Esophagus squamous epithelium (tissue), 4 donors: ENCODE data around the gene MYO15B.

Experiments used
- CTCF ChIP-seq, 6 experiments: fragments of 450-650 bp in 4 of 6; fragments of 200-600 bp in 2 of 6; sonication (generic) in 2 of 6; IDR thresholded peaks; one replicate each; pipeline ENCODE4 v1.5.1; 2016 to 2019; ENCODE audit warnings: antibody characterized with exemption in 6 of 6, mild to moderate bottlenecking in 4 of 6, moderate library complexity in 4 of 6
- POLR2A ChIP-seq, 4 donors: fragments of 450-650 bp; IDR thresholded peaks; one replicate each; pipeline ENCODE4 v1.6.1; 2017; ENCODE audit warnings: antibody characterized with exemption in 4 of 4, mild to moderate bottlenecking in 4 of 4, moderate library complexity in 3 of 4

GRCh38 chr17:75661531-75661930 is 73.9 kb downstream of the MYO15B start:
- TF ChIP-seq CTCF (IDR thresholded peaks at IDR 0.05) (no peak), POLR2A (IDR thresholded peaks at IDR 0.05) (no peak)
